C4-2B (cell line): ENCODE results near the gene CLEC2L.

ENCODE experiments used
- H3K27ac ChIP-seq: fragments of 450-650 bp; 2 replicates; pipeline ENCODE4 v1.5.1; 2017
- CTCF ChIP-seq: fragments of 450-650 bp; conservative IDR thresholded peaks from 2 replicates; pipeline ENCODE4 v1.5.1; 2017; ENCODE audit warnings: mild to moderate bottlenecking
- ZFX ChIP-seq: fragments of 450-650 bp; IDR thresholded peaks from 2 replicates; pipeline ENCODE4 v1.6.1; 2017

The CLEC2L gene

GRCh38 chr7:139487366-139488080 lies 36.0 kb upstream of the CLEC2L start:
- TF ChIP-seq ZFX (no peak), CTCF (no peak)
- no peak overlapping the region for H3K27ac ChIP-seq

DNA sequence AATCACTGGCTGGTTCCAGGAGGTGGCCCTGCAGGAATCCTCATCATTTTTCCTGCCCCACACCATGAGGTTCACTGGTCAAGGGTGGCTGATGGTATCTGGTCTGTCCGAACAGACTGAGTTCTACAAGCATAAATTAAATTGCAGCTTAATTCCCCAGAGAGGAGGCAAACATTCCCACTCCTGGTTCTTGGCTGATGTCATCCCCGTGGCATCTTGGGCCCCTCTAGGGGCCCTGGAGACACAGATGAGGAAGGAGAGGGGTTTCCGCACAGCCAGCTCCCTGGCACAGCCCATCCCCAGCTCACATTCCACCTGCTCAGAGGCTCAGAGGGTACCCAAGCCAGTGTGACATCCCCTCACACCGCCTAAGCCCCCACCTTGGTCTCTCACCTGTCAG lies 34.7 kb upstream of the CLEC2L start:
- TF ChIP-seq ZFX (no peak), CTCF (no peak)
- no peak overlapping the region for H3K27ac ChIP-seq

- no peak overlapping the region; the same call in 1 of the 2 replicates for H3K27ac ChIP-seq
- TF ChIP-seq CTCF (no peak), ZFX (no peak)
Observed at GRCh38 chr7:139490130-139490529, 33.4 kb upstream of the CLEC2L start.

DNA sequence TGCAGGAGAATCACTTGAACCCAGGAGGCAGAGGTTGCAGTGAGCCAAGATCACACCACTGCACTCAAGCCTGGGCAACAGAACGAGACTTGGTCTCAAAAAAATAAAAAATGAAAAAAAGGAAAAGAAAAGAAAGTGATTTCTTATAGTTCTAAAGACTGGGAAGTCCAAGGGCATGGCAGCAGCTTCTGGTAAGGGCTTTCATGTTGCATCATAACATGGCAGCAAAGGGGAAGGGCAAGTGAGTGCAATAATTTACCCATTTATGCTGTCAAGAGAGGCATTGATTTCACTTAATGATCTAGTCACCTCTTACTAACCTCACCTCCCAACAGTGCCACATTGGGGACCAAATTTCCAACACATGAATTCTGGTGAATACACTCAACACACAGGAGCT lies 31.2 kb upstream of the CLEC2L start:
- H3K27ac ChIP-seq: no peak overlapping the region
- TF ChIP-seq CTCF (no peak), ZFX (no peak)

GRCh38 chr7:139494835-139495579 lies 28.5 kb upstream of the CLEC2L start:
- no peak overlapping the region for H3K27ac ChIP-seq
- no peak for TF ChIP-seq CTCF
- TF ChIP-seq ZFX: no peak

DNA sequence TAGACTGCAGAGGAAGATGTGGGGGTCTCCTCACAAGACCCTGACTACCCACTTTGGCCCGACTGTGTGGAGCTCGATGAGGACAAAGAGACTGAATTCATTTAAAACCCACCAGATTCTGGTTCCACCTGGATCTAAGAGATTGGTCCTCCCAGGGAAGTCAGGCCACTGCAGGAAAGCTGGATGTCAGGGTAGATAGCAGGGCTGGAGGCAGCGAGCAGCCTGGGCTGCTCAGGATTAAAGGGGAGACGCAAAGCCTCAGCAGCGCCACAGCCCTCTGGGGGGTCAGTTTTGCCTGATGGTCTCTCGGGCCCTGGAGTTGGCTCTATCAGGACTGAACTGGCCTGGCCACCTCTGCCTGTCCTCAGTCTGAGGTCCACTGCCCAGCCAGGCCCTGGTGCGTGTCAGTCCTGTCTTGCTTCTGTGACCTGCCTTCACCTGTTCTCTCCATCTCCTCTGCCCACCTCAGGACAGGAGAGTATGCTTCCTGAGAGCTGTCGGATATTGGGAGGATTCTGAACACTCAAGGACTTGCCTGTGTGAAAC lies 27.8 kb upstream of the CLEC2L start:
- TF ChIP-seq ZFX (no peak), CTCF (no peak)
- no peak overlapping the region for H3K27ac ChIP-seq

GRCh38 chr7:139496528-139496927 lies 27.0 kb upstream of the CLEC2L start:
- TF ChIP-seq ZFX: no peak
- no peak for TF ChIP-seq CTCF
- no peak overlapping the region for H3K27ac ChIP-seq
